HG02678 (cell line): ENCODE measurements around the gene SLC12A2.

Experiments used
- ATAC-seq: cut with Tn5 transposase; IDR thresholded peaks from one replicate; pipeline ENCODE4 v1.9.1; 2021; ENCODE audit warnings: mild to moderate bottlenecking, moderate library complexity; ENCODE audit not compliant: unreplicated experiment

Gene SLC12A2

DNA sequence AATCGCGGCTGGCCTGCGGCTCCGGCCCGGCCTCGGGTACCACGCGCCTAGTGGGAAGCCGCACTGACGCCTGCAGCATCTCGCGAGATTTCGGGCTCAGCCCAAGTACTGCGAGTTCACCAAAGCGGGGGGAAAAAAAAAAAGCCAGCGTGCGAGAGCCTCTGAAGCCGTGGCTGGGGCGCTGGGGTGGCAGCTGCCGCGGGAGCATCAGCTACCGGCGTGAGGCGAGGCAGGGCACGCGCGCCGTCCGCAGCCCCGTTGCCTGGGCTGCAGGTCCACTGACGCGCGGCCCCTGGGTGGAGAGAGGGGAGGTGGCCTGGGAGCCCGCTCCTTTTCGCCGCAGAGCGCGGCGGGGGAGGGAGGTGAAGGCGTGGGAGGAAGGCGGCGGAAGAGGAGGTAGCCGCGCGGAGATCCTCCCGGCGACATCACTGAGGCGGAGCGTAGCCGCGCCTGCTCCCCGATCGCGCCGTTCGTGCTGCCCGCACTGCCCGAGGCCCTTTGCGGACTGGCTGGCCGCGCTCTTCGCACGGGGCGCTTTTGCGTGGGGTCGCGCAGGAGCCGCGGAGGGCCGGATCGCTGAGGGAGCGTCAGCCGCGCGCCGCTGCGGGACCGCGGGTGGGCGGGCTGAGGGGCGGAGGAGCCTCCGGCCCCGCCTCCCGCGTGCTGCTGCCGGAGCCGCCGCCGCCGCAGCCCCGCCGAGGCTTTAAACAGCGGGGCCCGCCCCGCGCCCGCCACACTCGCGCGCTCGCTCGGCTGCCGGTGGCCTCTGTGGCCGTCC lies at the start of gene SLC12A2:
TSS of gene SLC12A2 (plus strand) at position 734 of the 778 bp plus-strand sequence. CDS start 189 bp downstream, outside the sequence.
- peak; percentile 59 for ATAC-seq

DNA sequence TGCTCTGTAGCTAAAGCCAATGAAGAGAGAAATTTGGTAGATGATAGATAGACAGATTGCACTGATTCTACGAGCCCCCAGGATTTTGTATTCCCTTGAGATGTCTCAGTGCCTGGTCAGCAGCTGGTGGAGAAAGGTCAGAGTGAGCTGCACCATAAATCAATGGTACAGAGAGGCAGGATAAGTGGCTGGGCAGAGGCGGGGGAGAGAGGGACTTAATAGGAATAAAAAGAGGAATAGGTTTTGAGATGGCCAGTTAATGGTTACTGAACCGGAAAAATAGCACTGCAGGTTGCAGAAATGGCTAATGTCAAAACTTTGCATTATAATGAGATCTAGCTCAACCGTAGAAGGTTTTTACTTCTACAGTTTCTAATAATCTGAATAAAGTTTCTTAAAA lies 47.9 kb upstream of the SLC12A2 start:
- ATAC-seq, result no peak

DNA sequence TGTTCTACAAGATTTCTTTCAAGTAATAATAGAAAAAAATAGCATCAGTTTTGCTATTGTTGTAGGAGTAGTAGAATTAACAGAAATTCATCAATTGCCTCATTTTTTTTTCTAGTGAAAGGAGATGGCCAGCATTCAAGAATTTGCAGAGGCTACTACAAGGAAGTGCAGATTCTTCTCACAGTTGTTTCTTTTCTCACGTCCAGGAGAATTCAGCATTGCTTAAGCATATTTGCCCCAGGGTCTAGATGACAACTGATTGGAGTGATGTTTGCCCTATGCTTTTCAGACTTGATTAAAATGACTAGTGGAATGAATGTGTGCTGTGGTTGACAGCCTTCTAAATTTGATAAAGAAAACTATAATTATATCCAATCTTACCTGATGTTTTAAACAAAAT lies 46.6 kb upstream of the SLC12A2 start:
- ATAC-seq, result no peak

DNA sequence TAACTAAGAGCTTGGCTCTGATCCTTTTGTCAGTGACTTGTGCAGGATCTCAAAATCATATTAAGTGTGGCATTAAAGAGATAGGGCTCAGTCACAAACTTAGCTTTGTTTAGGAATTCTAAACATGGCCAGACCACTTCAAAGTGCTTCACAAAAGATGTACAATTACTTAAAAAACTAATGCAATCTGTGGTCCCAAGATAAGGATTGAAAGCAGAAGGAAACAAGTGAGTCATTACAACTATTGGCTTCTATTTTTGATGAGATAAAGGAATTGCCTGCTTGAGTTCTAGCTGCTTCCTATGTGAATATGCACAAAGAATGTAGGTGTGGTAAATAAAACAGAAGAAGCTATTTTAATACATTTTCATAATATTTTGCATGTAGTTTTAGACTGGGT lies 44.9 kb upstream of the SLC12A2 start:
- no peak for ATAC-seq

DNA sequence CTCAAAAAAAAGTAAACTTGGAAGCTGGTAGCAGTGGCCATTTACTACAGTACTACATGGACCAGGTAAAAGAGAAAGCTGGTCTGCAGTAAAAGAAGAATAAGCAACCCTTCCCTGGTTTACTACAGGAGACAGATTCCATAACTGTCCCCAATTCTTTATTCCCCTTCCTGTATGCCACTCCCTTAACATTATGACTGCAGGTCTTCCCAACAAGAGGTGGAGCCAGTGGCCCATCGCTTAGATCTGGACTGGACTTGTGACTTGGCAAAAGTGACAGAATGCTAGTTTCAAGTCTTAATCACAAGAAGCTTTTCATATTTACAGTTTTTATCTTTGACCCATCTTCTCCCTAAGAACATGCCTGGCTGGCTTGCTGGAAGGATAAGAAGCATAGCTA lies 42.6 kb upstream of the SLC12A2 start:
- no peak for ATAC-seq

DNA sequence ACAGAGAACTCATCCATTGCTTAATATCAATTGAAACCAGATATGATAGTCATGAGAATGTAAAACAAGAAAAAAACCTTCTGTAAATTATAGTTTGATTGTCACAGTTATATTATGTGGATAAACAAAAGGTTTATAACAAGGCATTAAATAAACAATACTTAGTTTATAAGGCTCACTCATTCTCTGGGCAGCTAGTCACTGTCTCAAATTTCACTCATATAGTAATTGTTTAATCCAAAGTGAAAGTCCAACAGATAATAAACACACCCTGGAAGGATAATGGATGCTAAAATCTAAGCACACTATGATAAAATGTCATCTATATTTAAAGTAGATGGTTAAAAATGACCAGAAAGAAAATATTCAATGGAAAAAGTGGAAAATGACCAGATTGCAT lies 30.8 kb upstream of the SLC12A2 start:
- no peak for ATAC-seq

DNA sequence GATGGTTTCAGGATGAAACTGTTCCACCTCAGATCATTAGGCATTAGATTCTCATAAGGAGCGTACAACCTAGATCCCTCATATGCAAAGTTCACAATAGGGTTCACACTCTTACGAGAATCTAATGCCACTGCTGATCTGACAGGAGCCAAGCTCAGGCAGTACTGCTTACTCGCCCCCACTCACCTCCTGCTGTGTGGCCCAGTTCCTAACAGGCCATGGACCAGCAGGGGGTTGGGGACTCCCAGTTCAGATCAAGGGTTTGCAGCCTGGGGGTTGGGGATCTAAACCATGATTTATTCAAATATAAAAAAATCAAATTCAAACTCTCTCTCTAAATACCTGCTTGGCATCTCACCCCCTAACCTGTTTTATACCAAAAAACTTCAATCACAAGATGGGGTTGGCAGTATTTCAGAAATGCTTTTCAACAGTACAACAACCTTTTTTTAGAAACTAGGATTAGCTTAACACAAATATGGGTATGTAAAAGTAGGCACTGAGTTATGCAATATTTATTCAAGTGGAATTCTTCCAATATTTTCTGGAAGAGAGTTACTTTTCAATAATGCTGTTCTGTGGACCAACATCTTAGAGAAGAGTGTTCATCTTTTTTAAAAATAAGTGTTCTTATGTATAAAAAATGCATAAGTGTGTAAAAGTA lies 30.1 kb upstream of the SLC12A2 start:
- ATAC-seq, result no peak

DNA sequence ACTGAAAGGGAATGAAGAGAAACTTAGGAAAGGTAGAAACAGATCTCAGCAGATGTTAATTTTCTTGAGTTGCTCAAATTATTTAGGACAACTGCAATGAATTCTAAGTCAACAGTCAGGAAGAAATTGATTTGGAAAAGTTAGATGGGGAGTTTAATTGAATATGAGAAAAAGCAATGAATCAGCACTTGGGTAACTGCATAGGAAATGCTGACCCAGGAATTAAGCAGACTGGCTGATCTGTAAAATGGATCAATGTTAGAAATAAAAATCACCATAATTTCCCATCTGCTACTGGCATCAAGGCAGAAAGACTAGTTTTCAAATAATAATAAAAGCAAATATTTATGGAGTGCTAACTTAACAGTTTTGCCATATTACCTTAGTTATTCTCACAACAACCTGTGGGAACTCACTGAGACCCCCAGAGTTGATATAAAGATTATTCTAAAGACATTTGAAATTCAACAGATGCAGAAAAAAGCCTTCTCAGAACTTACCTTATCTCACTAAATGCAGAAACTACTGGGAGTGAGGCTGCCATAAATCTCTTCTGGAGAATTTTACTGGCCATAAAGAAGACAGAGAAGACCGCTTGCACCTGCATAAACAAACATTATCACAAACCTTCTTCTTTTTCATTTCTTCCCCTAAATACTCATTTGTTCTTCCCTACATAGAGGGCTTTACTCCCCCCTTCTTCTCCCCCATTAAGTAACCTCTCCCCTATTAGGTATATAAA lies 22.8 kb upstream of the SLC12A2 start:
- no peak for ATAC-seq

DNA sequence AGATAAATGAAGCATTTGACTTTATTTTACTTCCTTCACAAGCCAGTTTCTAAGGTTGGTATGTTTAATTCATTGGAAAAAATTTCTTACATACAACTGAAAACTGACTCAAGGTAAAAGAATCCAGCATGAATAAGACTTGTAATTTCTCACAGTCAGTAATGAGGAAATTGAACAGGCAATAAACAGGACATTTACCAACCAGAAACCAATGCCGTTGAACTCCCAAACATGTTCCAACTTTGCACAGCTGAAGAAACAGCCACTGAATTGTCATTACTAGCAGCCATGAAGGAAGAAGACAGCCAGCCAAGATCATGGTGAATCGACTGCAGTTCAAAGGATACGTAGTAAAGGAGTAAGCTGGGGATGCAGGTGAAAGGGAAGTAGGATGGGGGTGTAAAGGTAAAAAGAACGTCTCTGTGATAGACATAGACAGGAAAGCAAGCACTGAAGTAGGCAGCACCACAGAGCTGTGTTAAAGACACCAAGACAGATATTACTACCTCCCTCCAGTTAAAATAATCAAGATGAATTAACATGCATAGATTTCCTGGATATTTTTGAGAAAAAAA lies 21.3 kb upstream of the SLC12A2 start:
- ATAC-seq, result no peak

DNA sequence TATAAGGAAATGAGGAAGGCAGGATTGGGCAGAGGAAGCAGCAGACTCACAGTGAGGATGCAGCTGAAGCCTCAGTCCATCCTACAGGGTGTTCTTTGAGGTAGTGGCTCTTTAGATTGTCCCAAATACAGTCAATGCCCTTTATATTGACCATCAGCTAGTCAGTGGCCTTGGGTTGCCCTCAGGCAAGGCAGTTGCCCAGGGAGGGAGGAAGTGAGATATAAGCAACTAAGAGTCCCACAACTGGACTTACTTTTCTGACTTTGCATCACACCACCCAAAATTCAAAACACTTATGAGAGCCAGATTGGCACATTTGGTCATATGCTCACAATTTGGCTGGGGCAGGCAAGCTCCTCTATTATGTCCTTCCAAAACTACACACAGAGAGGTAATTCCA lies 9.4 kb upstream of the SLC12A2 start:
- ATAC-seq, result no peak

DNA sequence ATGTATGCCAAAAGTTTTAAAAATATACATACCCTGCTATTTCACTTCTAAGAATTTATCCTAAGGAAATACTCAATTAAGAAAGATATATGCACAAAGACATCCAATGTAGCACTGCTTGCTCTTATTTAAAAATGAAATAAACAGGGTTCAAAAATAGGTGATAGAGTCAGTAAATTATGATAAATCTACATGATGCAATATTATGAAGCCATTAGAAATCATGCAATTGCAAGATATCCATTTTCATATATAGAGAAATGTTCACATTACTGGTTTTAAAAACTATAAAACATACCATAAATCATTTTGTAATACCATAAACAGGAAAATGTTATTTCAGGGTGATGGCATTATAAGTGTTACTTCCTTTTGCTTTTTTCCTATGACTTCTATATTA lies 8.6 kb upstream of the SLC12A2 start:
- no peak for ATAC-seq

DNA sequence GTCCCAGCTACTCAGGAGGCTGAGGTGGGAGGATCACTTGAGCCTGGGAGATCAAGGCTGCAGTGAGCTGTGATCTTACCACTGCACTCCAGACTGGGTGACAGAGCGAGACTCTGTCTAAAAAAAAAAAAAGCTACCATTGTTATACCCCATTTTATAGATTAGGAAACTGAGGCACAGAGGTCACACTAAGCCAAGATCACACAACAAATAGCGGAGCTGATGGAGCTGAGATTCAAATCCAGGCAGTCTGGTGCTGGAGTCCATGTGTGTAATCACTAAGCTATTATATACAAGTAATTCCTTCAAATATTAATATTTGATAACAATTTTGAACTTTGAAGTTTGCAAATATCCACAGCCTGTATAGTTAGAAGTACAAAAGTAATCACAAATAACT lies 6.0 kb upstream of the SLC12A2 start:
- ATAC-seq, result no peak

DNA sequence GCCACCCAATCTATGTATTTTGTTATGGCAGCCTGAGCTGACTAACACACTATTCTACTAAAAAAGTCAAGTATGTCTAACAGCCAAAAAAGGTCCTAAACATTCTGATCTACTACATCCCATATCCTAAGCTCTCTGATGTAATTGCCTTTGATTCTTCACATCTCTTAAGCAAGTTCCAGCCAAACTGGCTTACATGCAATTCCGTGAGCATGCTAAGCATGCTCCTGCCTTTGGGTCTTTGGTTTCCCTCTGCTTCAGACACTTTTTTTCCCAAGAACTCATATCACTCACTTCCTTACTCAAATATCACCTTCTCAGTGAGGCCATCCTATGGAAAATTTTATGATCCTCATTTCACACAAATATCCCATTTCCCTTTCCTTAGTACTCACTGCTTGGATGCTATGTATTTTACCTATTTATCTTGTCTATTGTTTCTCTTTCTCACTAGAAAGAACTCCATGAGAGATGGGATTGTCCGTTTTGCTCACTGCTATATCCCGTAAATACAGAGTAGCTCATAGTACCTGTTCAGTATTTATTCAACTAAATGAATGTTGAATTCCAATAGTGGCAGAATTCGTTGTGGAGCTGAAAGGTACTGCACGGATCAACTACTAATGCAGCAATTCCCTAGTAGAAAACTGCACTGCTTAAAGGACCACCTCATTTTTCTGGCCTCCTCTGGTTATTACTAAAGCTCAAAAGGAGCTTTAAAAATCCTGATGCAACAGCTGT lies 2.3 kb upstream of the SLC12A2 start:
- ATAC-seq, result no peak

DNA sequence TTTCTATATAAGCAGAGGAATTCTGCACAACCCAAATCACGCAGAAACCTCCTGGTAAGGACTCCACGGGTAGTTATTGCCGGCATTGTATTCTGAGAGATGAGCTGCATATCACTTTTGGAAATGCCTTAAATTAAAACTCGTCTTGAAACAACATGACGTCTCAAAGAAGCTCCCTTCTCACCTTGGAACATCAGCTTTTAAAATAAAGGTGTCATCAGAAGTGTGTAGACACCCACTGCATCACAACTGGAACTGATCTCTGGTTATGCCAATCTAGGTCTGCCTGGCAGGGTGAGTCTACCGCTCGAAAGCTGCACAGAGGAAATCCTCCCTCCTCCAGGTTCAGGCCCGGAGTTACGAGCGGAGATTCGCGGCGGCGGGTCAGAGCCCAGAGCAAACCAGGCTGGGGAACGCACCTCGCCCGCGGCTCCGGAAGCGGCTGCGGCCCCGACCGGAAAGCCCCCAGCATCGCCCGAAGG lies 974 bp upstream of the SLC12A2 start:
- peak; percentile 19 for ATAC-seq

DNA sequence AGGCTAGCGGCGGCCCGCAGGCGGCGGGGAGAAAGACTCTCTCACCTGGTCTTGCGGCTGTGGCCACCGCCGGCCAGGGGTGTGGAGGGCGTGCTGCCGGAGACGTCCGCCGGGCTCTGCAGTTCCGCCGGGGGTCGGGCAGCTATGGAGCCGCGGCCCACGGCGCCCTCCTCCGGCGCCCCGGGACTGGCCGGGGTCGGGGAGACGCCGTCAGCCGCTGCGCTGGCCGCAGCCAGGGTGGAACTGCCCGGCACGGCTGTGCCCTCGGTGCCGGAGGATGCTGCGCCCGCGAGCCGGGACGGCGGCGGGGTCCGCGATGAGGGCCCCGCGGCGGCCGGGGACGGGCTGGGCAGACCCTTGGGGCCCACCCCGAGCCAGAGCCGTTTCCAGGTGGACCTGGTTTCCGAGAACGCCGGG lies 253 bp downstream of the SLC12A2 start:
- ATAC-seq, result peak; percentile 36

DNA sequence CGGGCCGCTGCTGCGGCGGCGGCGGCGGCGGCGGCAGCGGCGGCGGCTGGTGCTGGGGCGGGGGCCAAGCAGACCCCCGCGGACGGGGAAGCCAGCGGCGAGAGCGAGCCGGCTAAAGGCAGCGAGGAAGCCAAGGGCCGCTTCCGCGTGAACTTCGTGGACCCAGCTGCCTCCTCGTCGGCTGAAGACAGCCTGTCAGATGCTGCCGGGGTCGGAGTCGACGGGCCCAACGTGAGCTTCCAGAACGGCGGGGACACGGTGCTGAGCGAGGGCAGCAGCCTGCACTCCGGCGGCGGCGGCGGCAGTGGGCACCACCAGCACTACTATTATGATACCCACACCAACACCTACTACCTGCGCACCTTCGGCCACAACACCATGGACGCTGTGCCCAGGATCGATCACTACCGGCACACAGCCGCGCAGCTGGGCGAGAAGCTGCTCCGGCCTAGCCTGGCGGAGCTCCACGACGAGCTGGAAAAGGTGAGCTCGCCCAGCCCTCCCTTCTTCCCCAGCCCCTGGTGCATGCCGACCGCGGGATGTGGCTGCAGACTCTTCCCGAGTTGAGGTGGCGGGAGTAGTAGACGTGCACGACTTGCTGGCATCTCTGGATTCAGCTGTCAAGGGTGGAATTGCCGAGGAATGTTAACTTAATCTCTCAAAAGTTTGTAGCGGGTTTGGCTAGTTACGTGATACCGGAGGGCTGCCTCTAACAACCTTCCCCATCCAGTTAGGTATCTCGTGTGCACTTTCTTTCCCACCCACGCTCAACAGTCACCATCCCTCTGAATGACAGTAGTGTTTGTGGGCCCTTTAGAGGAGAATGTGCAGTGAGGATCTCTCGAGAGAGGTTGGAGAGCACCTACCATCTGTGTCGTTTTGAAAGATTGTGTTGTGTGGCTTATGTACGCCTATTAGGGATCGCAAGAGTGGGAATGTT lies 932 bp downstream of the SLC12A2 start:
- ATAC-seq, result peak; percentile 25

DNA sequence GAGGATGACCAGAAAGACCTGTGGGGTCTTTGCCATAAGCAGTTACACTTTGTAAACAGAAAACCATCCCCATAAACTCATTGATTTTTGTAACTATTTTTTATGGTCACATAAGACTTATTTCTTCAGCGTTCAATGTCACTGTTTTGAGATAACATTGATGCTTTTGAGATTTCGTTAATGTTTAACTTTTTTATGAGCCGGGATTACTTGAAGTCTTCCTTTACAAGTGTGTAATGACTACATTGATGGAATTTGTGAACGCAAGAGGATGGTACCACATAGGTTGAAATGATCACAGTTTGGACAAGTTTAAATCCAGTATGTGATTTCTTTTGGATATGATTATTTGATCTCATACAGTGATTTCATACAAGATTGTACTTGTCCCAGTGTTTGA lies 1.8 kb downstream of the SLC12A2 start:
- no peak for ATAC-seq

DNA sequence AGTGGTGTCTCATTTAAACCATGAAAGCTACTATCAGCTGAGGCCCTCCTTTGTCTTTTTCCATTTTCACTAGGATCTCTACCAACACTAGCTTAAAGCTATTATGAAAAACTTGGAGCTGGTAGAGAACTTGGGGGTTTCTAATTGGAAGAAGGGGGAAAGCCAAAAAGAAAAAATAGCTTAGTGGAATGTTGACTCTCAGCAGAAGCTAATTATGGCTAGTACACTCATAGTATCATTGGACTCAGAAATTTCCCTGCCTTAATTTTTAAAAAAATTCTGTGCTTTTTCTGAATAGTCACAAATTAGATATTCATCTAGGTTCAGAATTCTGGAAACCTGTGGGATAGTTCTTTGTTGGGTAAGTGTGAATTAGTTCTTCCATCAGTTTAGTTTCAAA lies 8.0 kb downstream of the SLC12A2 start:
- ATAC-seq, result no peak

DNA sequence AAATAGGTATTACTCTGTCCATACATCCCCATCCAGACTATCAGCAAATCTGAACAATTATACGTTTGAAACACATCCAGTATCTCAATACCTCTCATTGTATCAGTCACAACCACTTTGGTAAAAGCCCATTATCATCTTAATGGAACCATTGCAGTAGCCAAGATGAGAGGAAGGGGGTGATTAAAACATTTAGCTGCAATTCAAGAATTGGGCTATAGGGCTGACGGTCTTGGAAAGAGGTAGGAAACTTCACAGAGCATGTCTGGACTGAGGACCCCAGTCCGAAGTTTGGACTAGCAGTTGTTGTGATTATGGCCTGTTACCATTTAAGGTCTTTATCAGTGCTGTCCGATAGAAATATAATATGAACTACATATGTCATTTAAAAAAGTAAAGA lies 8.6 kb downstream of the SLC12A2 start:
- no peak for ATAC-seq

DNA sequence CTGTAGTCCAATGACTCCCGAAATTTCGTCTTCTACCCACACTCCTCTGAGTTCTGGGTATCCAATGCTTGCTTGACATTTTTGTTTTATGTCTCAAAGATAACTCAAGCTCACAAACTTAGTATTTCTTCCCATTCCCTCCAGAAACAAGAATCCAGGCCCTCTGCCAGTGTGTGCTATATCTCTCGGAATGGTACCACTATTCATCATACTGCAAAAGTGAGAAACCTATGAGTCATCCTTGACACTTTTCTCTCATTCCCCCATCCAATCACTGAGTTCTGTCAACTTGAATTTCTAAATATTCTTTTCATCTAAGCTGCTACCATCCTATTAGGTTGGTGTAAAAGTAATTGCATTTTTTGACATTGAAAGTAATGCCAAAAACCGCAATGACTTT lies 9.8 kb downstream of the SLC12A2 start:
- no peak for ATAC-seq
